Mesothelial cell of epicardium (in vitro differentiated cells): Measurements from ENCODE around the gene SFRP2. TPM values are rescaled to one million over a fixed set of nuclear protein-coding genes. Genes with fewer than 3 reads are reported as not detected.

Source experiments
- DNase-seq, 2 experiments: peaks; one replicate each; pipeline ENCODE4 v3.0.0; 2021; ENCODE audit warnings: low spot score in 2 of 2; ENCODE audit not compliant: unreplicated experiment in 2 of 2
- H3K27ac Mint-ChIP-seq: 2 replicates; pipeline ENCODE4 v1.8.0; 2021; ENCODE audit warnings: mixed read lengths
- H3K27me3 Mint-ChIP-seq: 2 replicates; pipeline ENCODE4 v1.8.0; 2021; ENCODE audit warnings: low read depth, mixed read lengths
- H3K36me3 Mint-ChIP-seq: 2 replicates; pipeline ENCODE4 v1.8.0; 2021; ENCODE audit warnings: mixed read lengths
- H3K4me1 Mint-ChIP-seq: 2 replicates; pipeline ENCODE4 v1.8.0; 2021; ENCODE audit warnings: mixed read lengths
- H3K4me3 Mint-ChIP-seq: 2 replicates; pipeline ENCODE4 v1.8.0; 2021; ENCODE audit warnings: mild to moderate bottlenecking, moderate library complexity, mixed read lengths
- H3K9me3 Mint-ChIP-seq: 2 replicates; pipeline ENCODE4 v1.8.0; 2021; ENCODE audit warnings: mixed read lengths
- CTCF ChIP-seq: fragments of 200-600 bp; sonication (generic); IDR thresholded peaks from one replicate; pipeline ENCODE4 v1.5.0; 2021; ENCODE audit warnings: antibody characterized with exemption; ENCODE audit not compliant: unreplicated experiment
- total RNA-seq: library from RNA; stranded (reverse); gene quantifications from 3 replicates; pipeline ENCODE4 v1.2.1, GENCODE V29; 2021

SFRP2 gene
- total RNA-seq, 1 donor from 2014 or later: 22.8 TPM

GRCh38 chr4:153733751-153734448 lies 55.0 kb downstream of the SFRP2 start:
- H3K4me3 Mint-ChIP-seq: no peak overlapping the region
- DNase-seq: no peak
- TF ChIP-seq CTCF: no peak
- peaks cover 3% of the 10 kb centered on the region for H3K4me1 Mint-ChIP-seq
- H3K9me3 Mint-ChIP-seq: peaks cover 11% of the 10 kb centered on the region
- no peak overlapping the region for H3K27ac Mint-ChIP-seq
- no peaks in the 10 kb centered on the region for H3K36me3 Mint-ChIP-seq
- peaks cover 2% of the 10 kb centered on the region for H3K27me3 Mint-ChIP-seq

- H3K9me3 Mint-ChIP-seq: peaks cover 4% of the 10 kb centered on the region
- H3K4me3 Mint-ChIP-seq: no peak overlapping the region
- peaks cover 2% of the 10 kb centered on the region for H3K27me3 Mint-ChIP-seq
- peak overlapping the region; percentile 39 for H3K27ac Mint-ChIP-seq
- H3K4me1 Mint-ChIP-seq: peaks cover 3% of the 10 kb centered on the region
- TF ChIP-seq CTCF: no peak
- no peak for DNase-seq
- H3K36me3 Mint-ChIP-seq: no peaks in the 10 kb centered on the region
These were observed 57.6 kb downstream of the SFRP2 start for GRCh38 chr4:153731239-153731638.

Other genes with a start within 250 kb of the SFRP2 start
- gene TLR2, start 104.8 kb downstream of the SFRP2 start, total RNA-seq: 2.4 to 3.0 TPM (median 2.9 TPM) in 3 replicates
- 2.3 to 4.3 TPM (median 2.5 TPM) in 3 replicates for gene RNF175, start 29.1 kb downstream of the SFRP2 start, total RNA-seq